Lung (tissue), 12 donors: ENCODE results near the gene SLCO3A1. TPM values are rescaled to one million over a fixed set of nuclear protein-coding genes. Genes with fewer than 3 reads are reported as not detected.

Source experiments
- ATAC-seq: fragments of 200-7000 bp; cut with Tn5 transposase; one replicate; pipeline ENCODE4 v1.9.1; 2020; ENCODE audit warnings: moderate number of reproducible peaks; ENCODE audit not compliant: insufficient read depth, low FRiP score
- DNase-seq, 3 donors: peaks; one replicate each; pipeline ENCODE4 v3.0.0-alpha.2; 2013 to 2017
- H3K27ac ChIP-seq, 2 donors: one replicate each; pipeline ENCODE4 v1.5.1; 2013; ENCODE audit warnings: mild to moderate bottlenecking in 2 of 2, moderate library complexity in 2 of 2, control low read depth in 1 of 2, inconsistent platforms in 1 of 2, low read depth in 1 of 2, low read length in 1 of 2
- H3K27me3 ChIP-seq, 3 donors: one replicate each; pipeline ENCODE4 v1.5.1; 2013; ENCODE audit warnings: low read length in 2 of 3; ENCODE audit not compliant: control insufficient read depth in 3 of 3, insufficient read depth in 3 of 3
- H3K36me3 ChIP-seq, 4 donors: one replicate each; pipeline ENCODE4 v1.5.1; 2013; ENCODE audit warnings: low read length in 4 of 4, mild to moderate bottlenecking in 1 of 4, moderate library complexity in 1 of 4; ENCODE audit not compliant: control insufficient read depth in 4 of 4, insufficient read depth in 4 of 4
- H3K4me1 ChIP-seq, 5 donors: one replicate each; pipeline ENCODE4 v1.5.1; 2013; ENCODE audit warnings: low read length in 5 of 5, mild to moderate bottlenecking in 2 of 5, moderate library complexity in 1 of 5; ENCODE audit not compliant: control insufficient read depth in 5 of 5, insufficient read depth in 5 of 5
- H3K4me3 ChIP-seq: one replicate; pipeline ENCODE4 v1.5.1; 2013; ENCODE audit warnings: mild to moderate bottlenecking, control low read depth, moderate library complexity
- H3K9ac ChIP-seq, 2 donors: one replicate each; pipeline ENCODE4 v1.5.1; 2013; ENCODE audit warnings: low read length in 2 of 2, control low read depth in 1 of 2; ENCODE audit not compliant: insufficient read depth in 1 of 2
- H3K9me3 ChIP-seq, 4 donors: one replicate each; pipeline ENCODE4 v1.5.1; 2013; ENCODE audit warnings: low read length in 3 of 4, mild to moderate bottlenecking in 1 of 4, moderate library complexity in 1 of 4; ENCODE audit not compliant: control insufficient read depth in 4 of 4, insufficient read depth in 3 of 4
- WGBS, 2 donors: extraction: QIAGEN DNeasy Blood & Tissue Kit; methylation state at CpG; one replicate each; pipeline ENCODE4 v1.1.7; 2013; 5-methylcytosine and 5-hydroxymethylcytosine counted together
- polyA plus RNA-seq, 2 donors: library from polyadenylated mRNA; stranded (reverse); fragments of 200-250 nt; gene quantifications; one replicate each; pipeline ENCODE4 v1.2.1, GENCODE V29; 2013
- total RNA-seq, 2 donors: library from RNA; depleted of rRNA in 1 of 2; stranded (reverse); fragments of >200 nt in 1 of 2; gene quantifications; one replicate each; pipeline ENCODE4 v1.2.1, GENCODE V29; 2014 to 2021
- TF ChIP-seq, protein P1 (sequence below): IDR thresholded peaks from 2 replicates; pipeline ENCODE4 v1.5.1; 2012; ENCODE audit warnings: mild to moderate bottlenecking; ENCODE audit errors: control extremely low read depth, extremely low read depth
- donor health status: control.
- donor health status: control.
- donor health status: Bipolar disorder and iron deficiency.
- donor health status: healthy.
- donor health status: DM: yes; HTN: yes; CAD: no.

Gene SLCO3A1
- total and polyA plus RNA-seq, 4 donors, result 20.5 to 56.3 (median 33.5) TPM

DNA sequence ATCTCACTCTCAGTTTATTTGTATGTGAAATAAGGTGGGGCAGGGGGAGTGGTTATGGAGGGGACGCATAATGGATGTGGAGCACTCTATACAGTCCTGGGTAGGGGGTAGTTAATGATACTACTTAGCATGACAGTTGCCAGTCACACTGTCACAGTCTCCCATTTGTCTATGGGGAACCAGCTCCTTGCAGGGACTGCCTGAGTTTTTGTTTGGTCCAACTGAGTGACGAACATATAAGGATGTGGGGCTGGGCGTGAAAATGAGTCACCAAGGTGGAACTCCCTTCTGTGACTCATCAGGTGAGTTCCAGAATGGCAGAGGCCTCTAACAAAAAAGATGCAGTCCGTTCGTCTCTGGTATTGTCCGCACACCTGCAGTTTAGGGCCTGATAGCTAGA is 304.9 kb downstream of the SLCO3A1 start:
- peaks cover 0 to 16% (median 0%) of the 10 kb centered on the region in 4 donors for H3K36me3 ChIP-seq
- H3K9ac ChIP-seq, result no peak overlapping the region
- peaks cover 0 to 5% (median 0%) of the 10 kb centered on the region in 5 donors for H3K4me1 ChIP-seq
- DNase-seq, result no peak
- WGBS, 2 donors, result 74 to 86% methylated on average over 6 of the region's 6 CpGs
- H3K4me3 ChIP-seq, result no peak overlapping the region
- peak; percentile 48 for ATAC-seq
- H3K9me3 ChIP-seq, result peaks cover 0 to 2% (median 0%) of the 10 kb centered on the region in 4 donors
- no peaks in the 10 kb centered on the region for H3K27me3 ChIP-seq
- TF ChIP-seq, protein P1, sequence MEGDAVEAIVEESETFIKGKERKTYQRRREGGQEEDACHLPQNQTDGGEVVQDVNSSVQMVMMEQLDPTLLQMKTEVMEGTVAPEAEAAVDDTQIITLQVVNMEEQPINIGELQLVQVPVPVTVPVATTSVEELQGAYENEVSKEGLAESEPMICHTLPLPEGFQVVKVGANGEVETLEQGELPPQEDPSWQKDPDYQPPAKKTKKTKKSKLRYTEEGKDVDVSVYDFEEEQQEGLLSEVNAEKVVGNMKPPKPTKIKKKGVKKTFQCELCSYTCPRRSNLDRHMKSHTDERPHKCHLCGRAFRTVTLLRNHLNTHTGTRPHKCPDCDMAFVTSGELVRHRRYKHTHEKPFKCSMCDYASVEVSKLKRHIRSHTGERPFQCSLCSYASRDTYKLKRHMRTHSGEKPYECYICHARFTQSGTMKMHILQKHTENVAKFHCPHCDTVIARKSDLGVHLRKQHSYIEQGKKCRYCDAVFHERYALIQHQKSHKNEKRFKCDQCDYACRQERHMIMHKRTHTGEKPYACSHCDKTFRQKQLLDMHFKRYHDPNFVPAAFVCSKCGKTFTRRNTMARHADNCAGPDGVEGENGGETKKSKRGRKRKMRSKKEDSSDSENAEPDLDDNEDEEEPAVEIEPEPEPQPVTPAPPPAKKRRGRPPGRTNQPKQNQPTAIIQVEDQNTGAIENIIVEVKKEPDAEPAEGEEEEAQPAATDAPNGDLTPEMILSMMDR, result no peak
- H3K27ac ChIP-seq, result peak overlapping the region in 1 of 2 donors; percentile 24

DNA sequence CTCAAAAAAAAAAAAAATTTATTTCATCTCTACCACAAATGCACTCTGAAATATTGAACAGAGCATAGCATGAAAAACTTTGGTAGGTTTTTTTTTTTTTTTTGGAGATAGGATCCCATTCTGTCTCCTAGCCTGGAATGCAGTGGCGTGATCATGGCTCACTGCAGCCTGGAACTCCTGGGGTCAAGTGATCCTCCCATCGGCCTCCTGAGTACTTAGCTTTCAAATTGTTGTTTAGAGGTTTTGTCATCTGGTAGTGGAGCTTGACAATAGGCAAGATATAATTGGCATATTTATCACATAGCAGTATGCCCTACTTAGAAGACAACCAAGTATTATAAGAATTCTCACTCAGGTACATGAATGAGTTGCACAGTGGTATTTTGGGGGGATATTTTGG is 306.0 kb downstream of the SLCO3A1 start:
- H3K36me3 ChIP-seq, result peaks cover 0 to 19% (median 2%) of the 10 kb centered on the region in 4 donors
- H3K9ac ChIP-seq, result no peak overlapping the region
- peaks cover 0 to 5% (median 0%) of the 10 kb centered on the region in 5 donors for H3K4me1 ChIP-seq
- WGBS, 2 donors, result 87 to 92% methylated on average over 2 of the region's 2 CpGs
- peaks cover 0 to 2% (median 0%) of the 10 kb centered on the region in 4 donors for H3K9me3 ChIP-seq
- H3K27ac ChIP-seq, result no peak overlapping the region
- no peaks in the 10 kb centered on the region for H3K27me3 ChIP-seq
- DNase-seq (no peak), ATAC-seq (no peak)
- H3K4me3 ChIP-seq, result no peak overlapping the region
- TF ChIP-seq, protein P1, result no peak

DNA sequence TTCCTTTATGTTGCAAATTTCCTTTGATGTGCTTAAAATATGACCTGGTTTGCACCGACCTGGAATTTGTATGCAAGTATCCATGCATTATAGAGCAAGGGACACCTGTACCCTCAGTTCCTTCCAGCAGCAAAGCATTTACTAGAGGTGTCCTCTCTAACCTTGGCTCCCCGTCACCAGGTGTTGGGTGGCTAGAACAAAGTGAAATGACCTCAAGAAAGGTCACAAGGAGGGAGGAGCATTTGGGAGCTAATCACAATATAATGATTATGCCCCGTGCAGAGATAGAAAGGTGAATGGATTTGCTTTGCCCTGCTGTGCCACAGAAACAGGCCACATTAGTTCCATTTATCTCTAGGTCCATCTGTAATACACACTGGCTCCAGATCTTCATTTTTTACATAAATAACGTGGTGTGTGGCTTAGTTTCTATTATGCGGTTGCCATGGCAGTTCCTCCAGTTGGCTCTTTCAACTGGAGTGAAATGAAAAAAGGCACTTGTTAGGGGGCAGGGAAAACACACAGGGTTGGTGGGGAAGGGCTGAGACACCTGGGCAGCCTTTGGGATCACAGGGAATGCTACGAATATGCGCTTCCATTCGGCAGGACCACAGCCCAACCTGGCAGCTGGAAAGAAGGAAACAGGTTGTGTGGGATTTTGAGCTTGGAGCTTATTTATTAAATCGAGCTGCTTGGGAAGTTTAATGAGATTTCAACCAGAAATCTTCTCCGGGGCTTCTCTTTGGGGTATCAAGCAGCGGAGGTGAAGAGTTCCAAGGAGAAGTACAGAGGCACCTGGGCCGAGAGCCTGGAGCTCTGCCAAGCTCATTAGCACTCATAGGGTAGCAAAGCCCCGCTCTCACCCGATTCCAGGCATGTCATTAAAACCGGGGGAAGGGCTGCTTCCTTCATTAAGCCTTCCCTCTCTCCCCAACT is 306.7 kb downstream of the SLCO3A1 start:
- Histone ChIP-seq H3K4me1 (peaks cover 0 to 5% (median 0%) of the 10 kb centered on the region in 5 donors), H3K9me3 (peaks cover 0 to 2% (median 0%) of the 10 kb centered on the region in 4 donors), H3K36me3 (peaks cover 0 to 16% (median 4%) of the 10 kb centered on the region in 4 donors), H3K4me3 (no peak overlapping the region), H3K27me3 (no peaks in the 10 kb centered on the region), H3K27ac (no peak overlapping the region), H3K9ac (no peak overlapping the region)
- ATAC-seq (no peak), DNase-seq (peak in 2 of 3 donors; percentile 8 to 17)
- WGBS, 2 donors, result 74 to 80% methylated on average over 15 of the region's 15 CpGs
- TF ChIP-seq, protein P1, result no peak
